ENCODE results near the gene NAA40. TPM values are rescaled to one million over a fixed set of nuclear protein-coding genes. Genes with fewer than 3 reads are reported as not detected.
A peak's percentile ranks its signal among the peaks of the same experiment; 100 is the strongest.

NAA40 gene
- total RNA-seq, 1 experiment from 2014 or later: 44.9 TPM

DNA sequence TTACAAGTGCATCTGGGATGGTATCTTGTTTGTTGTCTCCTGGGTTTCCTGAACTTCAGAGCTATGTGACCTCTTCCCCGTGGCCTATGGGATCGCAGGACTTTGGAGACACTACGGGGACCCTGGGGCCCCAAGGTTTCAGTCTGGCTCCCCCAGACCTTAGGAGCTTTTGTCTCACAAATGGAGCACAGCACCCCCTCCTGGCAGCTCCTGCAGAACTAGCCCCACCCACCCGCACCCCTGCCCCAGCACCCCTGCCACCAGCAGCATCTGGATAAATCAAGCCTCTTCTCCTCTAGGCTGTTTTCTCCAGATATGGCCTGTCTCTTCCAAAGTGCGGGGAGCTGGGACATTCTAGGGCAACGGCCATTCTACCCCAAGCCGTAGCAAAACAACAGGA is 32.2 kb upstream of the NAA40 start:
- BruUV-seq (replicated peaks): no TSS peak
- H3K27me3 Mint-ChIP-seq (ENCODE audit: unreplicated experiment): no peaks in the 10 kb centered on the region
- DNase-seq: peak; percentile 35
- no peaks in the 10 kb centered on the region for H3K9me3 Mint-ChIP-seq (ENCODE audit: low read depth, unreplicated experiment)
- H3K27ac Mint-ChIP-seq (ENCODE audit: unreplicated experiment): no peak overlapping the region
- intact Hi-C loops (cut with micrococcal nuclease; ENCODE audit: unreplicated experiment): no loop called here
- H3K4me3 Mint-ChIP-seq (ENCODE audit: low read depth, unreplicated experiment): no peak overlapping the region
- no peaks in the 10 kb centered on the region for H3K4me1 Mint-ChIP-seq (ENCODE audit: low read depth, unreplicated experiment)
- H3K36me3 Mint-ChIP-seq (ENCODE audit: insufficient read depth, unreplicated experiment): peaks cover 50% of the 10 kb centered on the region
- CTCF ChIA-PET: interaction anchor here (0.5 to 1.9 kb wide), 10 partner anchors 28 to 156 kb away, joined by 3 to 8 read pairs (median 4); partner anchors contain the start of genes MARK2 and NAA40
- TF ChIP-seq CTCF (IDR thresholded peaks at IDR 0.05; ENCODE audit: unreplicated experiment): peak; percentile 43

GRCh38 chr11:63907063-63907462 is 31.7 kb upstream of the NAA40 start:
- Mint-ChIP-seq H3K9me3 (ENCODE audit: low read depth, unreplicated experiment) (no peaks in the 10 kb centered on the region), H3K4me3 (ENCODE audit: low read depth, unreplicated experiment) (no peak overlapping the region), H3K27me3 (ENCODE audit: unreplicated experiment) (no peaks in the 10 kb centered on the region), H3K4me1 (ENCODE audit: low read depth, unreplicated experiment) (no peaks in the 10 kb centered on the region), H3K36me3 (ENCODE audit: insufficient read depth, unreplicated experiment) (peaks cover 51% of the 10 kb centered on the region), H3K27ac (ENCODE audit: unreplicated experiment) (no peak overlapping the region)
- TF ChIP-seq CTCF (IDR thresholded peaks at IDR 0.05; ENCODE audit: unreplicated experiment): no peak
- intact Hi-C loops (cut with micrococcal nuclease; ENCODE audit: unreplicated experiment): no loop called here
- no TSS peak for BruUV-seq (replicated peaks)
- CTCF ChIA-PET: interaction anchor here (0.8 to 1.9 kb wide), 5 partner anchors 27 to 70 kb away, joined by 3 to 8 read pairs (median 4); partner anchors contain the start of genes MARK2 and NAA40
- DNase-seq: no peak

DNA sequence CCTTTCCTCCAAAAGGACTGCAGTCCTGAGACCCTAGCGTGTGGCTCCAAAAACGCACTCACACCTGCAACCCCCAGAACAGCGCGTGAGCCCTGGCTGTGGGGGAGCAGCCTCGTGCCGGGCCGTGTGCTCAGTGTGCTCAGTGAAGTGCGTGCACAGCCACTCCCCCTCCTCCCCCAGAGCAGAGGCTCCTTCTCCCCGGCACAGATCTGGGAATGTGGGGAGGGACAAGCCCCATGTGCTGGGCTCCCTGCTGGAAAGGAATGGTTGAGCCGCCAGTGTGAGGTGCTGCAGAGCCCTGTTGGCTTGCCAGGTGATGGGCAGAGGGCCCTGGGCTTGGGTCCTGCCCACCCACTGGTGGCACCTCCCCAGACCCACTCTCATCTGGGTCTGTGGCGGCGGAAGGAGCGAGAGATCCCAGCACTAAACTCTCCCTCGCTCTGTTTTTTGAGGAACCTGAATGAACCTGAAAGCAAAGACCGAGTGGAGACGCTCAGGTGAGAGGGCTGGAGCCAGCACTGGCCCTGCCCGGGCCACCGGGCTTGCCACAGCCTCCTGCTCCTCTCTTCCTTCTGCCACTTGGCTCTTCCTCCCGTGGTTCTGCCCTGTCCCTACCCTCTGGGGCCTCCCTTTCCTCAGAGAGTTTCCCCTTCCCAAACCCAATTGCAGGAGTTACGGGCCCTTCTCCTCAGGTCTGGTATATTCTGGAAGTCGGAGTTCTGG is 30.8 kb upstream of the NAA40 start:
- H3K9me3 Mint-ChIP-seq (ENCODE audit: low read depth, unreplicated experiment): no peaks in the 10 kb centered on the region
- TF ChIP-seq CTCF (IDR thresholded peaks at IDR 0.05; ENCODE audit: unreplicated experiment): no peak
- no peak overlapping the region for H3K4me3 Mint-ChIP-seq (ENCODE audit: low read depth, unreplicated experiment)
- H3K36me3 Mint-ChIP-seq (ENCODE audit: insufficient read depth, unreplicated experiment): peaks cover 49% of the 10 kb centered on the region
- no TSS peak for BruUV-seq (replicated peaks)
- no peak overlapping the region for H3K27ac Mint-ChIP-seq (ENCODE audit: unreplicated experiment)
- no peaks in the 10 kb centered on the region for H3K4me1 Mint-ChIP-seq (ENCODE audit: low read depth, unreplicated experiment)
- DNase-seq: no peak
- CTCF ChIA-PET: no interaction called here
- no peaks in the 10 kb centered on the region for H3K27me3 Mint-ChIP-seq (ENCODE audit: unreplicated experiment)
- intact Hi-C loops (cut with micrococcal nuclease; ENCODE audit: unreplicated experiment): no loop called here

DNA sequence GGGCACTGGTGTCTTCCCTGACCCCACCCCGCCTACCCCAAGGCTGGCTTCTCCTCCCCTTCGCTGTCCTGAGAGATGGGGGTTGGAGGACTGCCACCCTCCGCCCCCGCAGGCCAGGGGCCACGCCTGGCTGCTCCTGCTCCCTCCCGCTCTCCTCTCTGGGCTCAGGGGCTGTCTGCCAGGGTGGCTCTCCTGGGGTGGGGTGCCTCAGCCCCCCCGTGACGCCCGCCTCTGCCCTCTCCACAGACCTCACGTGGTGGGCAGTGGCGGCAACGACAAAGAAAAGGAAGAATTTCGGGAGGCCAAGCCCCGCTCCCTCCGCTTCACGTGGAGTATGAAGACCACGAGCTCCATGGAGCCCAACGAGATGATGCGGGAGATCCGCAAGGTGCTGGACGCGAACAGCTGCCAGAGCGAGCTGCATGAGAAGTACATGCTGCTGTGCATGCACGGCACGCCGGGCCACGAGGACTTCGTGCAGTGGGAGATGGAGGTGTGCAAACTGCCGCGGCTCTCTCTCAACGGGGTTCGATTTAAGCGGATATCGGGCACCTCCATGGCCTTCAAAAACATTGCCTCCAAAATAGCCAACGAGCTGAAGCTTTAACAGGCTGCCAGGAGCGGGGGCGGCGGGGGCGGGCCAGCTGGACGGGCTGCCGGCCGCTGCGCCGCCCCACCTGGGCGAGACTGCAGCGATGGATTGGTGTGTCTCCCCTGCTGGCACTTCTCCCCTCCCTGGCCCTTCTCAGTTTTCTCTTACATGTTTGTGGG is 30.0 kb upstream of the NAA40 start:
- Mint-ChIP-seq H3K27me3 (ENCODE audit: unreplicated experiment) (no peaks in the 10 kb centered on the region), H3K4me3 (ENCODE audit: low read depth, unreplicated experiment) (no peak overlapping the region), H3K9me3 (ENCODE audit: low read depth, unreplicated experiment) (no peaks in the 10 kb centered on the region), H3K4me1 (ENCODE audit: low read depth, unreplicated experiment) (no peaks in the 10 kb centered on the region), H3K36me3 (ENCODE audit: insufficient read depth, unreplicated experiment) (peaks cover 45% of the 10 kb centered on the region), H3K27ac (ENCODE audit: unreplicated experiment) (no peak overlapping the region)
- CTCF ChIA-PET: no interaction called here
- no peak for DNase-seq
- intact Hi-C loops (cut with micrococcal nuclease; ENCODE audit: unreplicated experiment): no loop called here
- BruUV-seq (replicated peaks): no TSS peak
- no peak for TF ChIP-seq CTCF (IDR thresholded peaks at IDR 0.05; ENCODE audit: unreplicated experiment)

All from Calu3 (cell line).